ENCODE measurements around the gene LRRC45.

LRRC45 gene

GRCh38 chr17:82036634-82037091 is 13.6 kb downstream of the LRRC45 start (continued):
- TF ChIP-seq MEIS1 (CRISPR knock-in tag; IDR thresholded peaks at IDR 0.05; ENCODE audit: borderline replicate concordance) (no peak), ZFP69B (tag by site-specific recombination; IDR thresholded peaks at IDR 0.05) (peak; percentile 10; the same call in 1 of the 2 replicates), ZNF792 (tag by site-specific recombination; IDR thresholded peaks at IDR 0.05) (no peak), ZNF585B (tag by site-specific recombination; IDR thresholded peaks at IDR 0.05) (no peak), ZNF341 (tag by site-specific recombination; IDR thresholded peaks at IDR 0.05; ENCODE audit: low read depth) (no peak), HOXD13 (CRISPR knock-in tag; IDR thresholded peaks at IDR 0.05; ENCODE audit: borderline replicate concordance) (no peak), ZNF157 (tag by site-specific recombination; IDR thresholded peaks at IDR 0.05) (no peak), ZNF311 (tag by site-specific recombination; IDR thresholded peaks at IDR 0.05; ENCODE audit: borderline replicate concordance) (no peak), SP2 (tag by site-specific recombination; IDR thresholded peaks at IDR 0.05) (no peak)

GRCh38 chr17:82037092-82037888 is 14.2 kb downstream of the LRRC45 start, which contains the start of gene DCXR:
DCXR (minus strand) TSS chr17:82037697; CDS start chr17:82037682, 15 bp downstream.
- H3K9me3 ChIP-seq (ENCODE audit: control insufficient read depth, insufficient read depth, low read depth, low read length): no peaks in the 10 kb centered on the region
- peaks cover 0 to 34% of the 10 kb centered on the region in 2 experiments; a peak in 1 of 3 replicates for H3K36me3 ChIP-seq (ENCODE audit: control insufficient read depth in 2 of 2, insufficient read depth in 1 of 2, low read length in 2 of 2)
- H3K4me1 ChIP-seq (ENCODE audit: control insufficient read depth, insufficient read depth, low read length): peaks cover 10% of the 10 kb centered on the region
- CTCF ChIA-PET: interaction anchor here (0.6 to 7.2 kb wide), 31 partner anchors 8 to 487 kb away, joined by 3 to 42 read pairs (median 4); partner anchors contain the start of genes CENPX, FASN and LRRC45
- POLR2A ChIA-PET: interaction anchor here (0.5 to 2.7 kb wide), 39 partner anchors 8 to 526 kb away, joined by 3 to 96 read pairs (median 4); partner anchors contain the start of genes ARL16, CENPX, DUS1L and FASN
- H3K27ac ChIP-seq (ENCODE audit: extremely low read depth, low read depth, low read length): peak within 1 kb of the TSS; percentile 83
- H3K4me3 ChIP-seq (ENCODE audit: low read depth, low read length): peak within 1 kb of the TSS; percentile 64
- TF ChIP-seq ZNF24 (tag by site-specific recombination; IDR thresholded peaks at IDR 0.05) (no peak; the same call in 1 of the 2 replicates), ZBTB6 (tag by site-specific recombination; IDR thresholded peaks at IDR 0.05) (peak; percentile 86), ZSCAN5A (tag by site-specific recombination; IDR thresholded peaks at IDR 0.05) (peak; percentile 89; the same call in 1 of the 2 replicates), OSR2 (tag by site-specific recombination; IDR thresholded peaks at IDR 0.05) (peak; percentile 15; the same call in 1 of the 2 replicates), ZNF555 (tag by site-specific recombination; conservative IDR thresholded peaks at IDR 0.05) (no peak), HIC1 (tag by site-specific recombination; IDR thresholded peaks at IDR 0.05) (peak; percentile 91), ZNF175 (tag by site-specific recombination; IDR thresholded peaks at IDR 0.05) (no peak), ZNF660 (tag by site-specific recombination; IDR thresholded peaks at IDR 0.05) (peak; percentile 88), ZNF704 (tag by site-specific recombination; IDR thresholded peaks at IDR 0.05) (no peak), CTCF (tag by site-specific recombination; IDR thresholded peaks at IDR 0.05) (peak; percentile 94), GLIS2 (tag by site-specific recombination; IDR thresholded peaks at IDR 0.05) (peak; percentile 76; the same call in 1 of the 2 replicates), ZNF621 (tag by site-specific recombination; IDR thresholded peaks at IDR 0.05) (no peak), PATZ1 (tag by site-specific recombination; IDR thresholded peaks at IDR 0.05) (peak; percentile 83), ZNF341 (tag by site-specific recombination; IDR thresholded peaks at IDR 0.05; ENCODE audit: low read depth) (peak; percentile 91), INSM2 (tag by site-specific recombination; IDR thresholded peaks at IDR 0.05) (peak; percentile 41; the same call in 1 of the 2 replicates)

Measured in HEK293 (cell line).